Measurements from ENCODE around the gene BMPR1A. TPM values are rescaled to one million over a fixed set of nuclear protein-coding genes. Genes with fewer than 3 reads are reported as not detected.

The BMPR1A gene
- total and polyA plus RNA-seq, 2 experiments from 2014 or later, result 16.5 to 41.7 TPM

- WGBS, 2 experiments (ENCODE audit: low coverage in 1 of 2, low lambda C conversion rate in 2 of 2, missing lambda C conversion rate in 2 of 2), result 53 to 56% methylated on average over 7 of the region's 7 CpGs
- Histone ChIP-seq H3K9me3 (ENCODE audit: low read depth) (no peaks in the 10 kb centered on the region), H2AFZ (no peak overlapping the region), H3K4me1 (ENCODE audit: insufficient read depth) (peaks cover 45% of the 10 kb centered on the region), H3K79me2 (ENCODE audit: insufficient read depth) (peaks cover 18% of the 10 kb centered on the region), H3K4me2 (ENCODE audit: unreplicated experiment) (peak overlapping the region; percentile 100), H3K27me3 (replicated peaks; ENCODE audit: insufficient read depth) (no peaks in the 10 kb centered on the region), H3F3A (ENCODE audit: insufficient read depth) (peaks cover 26% of the 10 kb centered on the region), H3K36me3 (ENCODE audit: low read depth) (no peaks in the 10 kb centered on the region), H3K9ac (peak overlapping the region; percentile 100), H3K27ac (no peak overlapping the region), H3K4me3 (peak overlapping the region; percentile 94), H3K9me2 (ENCODE audit: insufficient read depth) (no peaks in the 10 kb centered on the region), H4K20me1 (ENCODE audit: insufficient read depth) (no peaks in the 10 kb centered on the region)
- in situ Hi-C loops (cut with MboI), result no loop called here
- no peak for DNase-seq
- no peak for TF ChIP-seq EZH2phosphoT487 (IDR thresholded peaks at IDR 0.05; ENCODE audit: insufficient read depth, low read depth)
- TF ChIP-seq EZH2 (IDR thresholded peaks at IDR 0.05; ENCODE audit: insufficient read depth, poor library complexity, severe bottlenecking), result no peak
Measured at GRCh38 chr10:86967481-86967941, 211.1 kb downstream of the BMPR1A start.

- H3K27ac ChIP-seq, result peak within 1 kb of the TSS; percentile 99
- peaks cover 27% of the 10 kb centered on the region for H3F3A ChIP-seq (ENCODE audit: insufficient read depth)
- H4K20me1 ChIP-seq (ENCODE audit: insufficient read depth), result no peaks in the 10 kb centered on the region
- H3K4me2 ChIP-seq (ENCODE audit: unreplicated experiment), result peak within 1 kb of the TSS; percentile 100
- TF ChIP-seq EZH2phosphoT487 (IDR thresholded peaks at IDR 0.05; ENCODE audit: insufficient read depth, low read depth), result no peak
- no peak for TF ChIP-seq EZH2 (IDR thresholded peaks at IDR 0.05; ENCODE audit: insufficient read depth, poor library complexity, severe bottlenecking)
- WGBS, 2 experiments (ENCODE audit: low coverage in 1 of 2, low lambda C conversion rate in 2 of 2, missing lambda C conversion rate in 2 of 2), result 3 to 4% methylated on average over 51 to 59 of the region's 59 CpGs
- peaks cover 45% of the 10 kb centered on the region for H3K4me1 ChIP-seq (ENCODE audit: insufficient read depth)
- H3K9ac ChIP-seq, result peak within 1 kb of the TSS; percentile 100
- in situ Hi-C loops (cut with MboI), result no loop called here
- H3K79me2 ChIP-seq (ENCODE audit: insufficient read depth), result peaks cover 18% of the 10 kb centered on the region
- peak; percentile 62 for DNase-seq
- H3K27me3 ChIP-seq (replicated peaks; ENCODE audit: insufficient read depth), result no peaks in the 10 kb centered on the region
- peak within 1 kb of the TSS; percentile 94 for H3K4me3 ChIP-seq
- no peaks in the 10 kb centered on the region for H3K9me3 ChIP-seq (ENCODE audit: low read depth)
- H3K36me3 ChIP-seq (ENCODE audit: low read depth), result no peaks in the 10 kb centered on the region
- peak within 1 kb of the TSS; percentile 40 for H2AFZ ChIP-seq
- no peaks in the 10 kb centered on the region for H3K9me2 ChIP-seq (ENCODE audit: insufficient read depth)
Measured at GRCh38 chr10:86968271-86968993, 212.0 kb downstream of the BMPR1A start, which contains the start of gene ADIRF. TSS of gene ADIRF (plus strand) at chr10:86968482. CDS start at chr10:86968545, 63 bp downstream.

DNA sequence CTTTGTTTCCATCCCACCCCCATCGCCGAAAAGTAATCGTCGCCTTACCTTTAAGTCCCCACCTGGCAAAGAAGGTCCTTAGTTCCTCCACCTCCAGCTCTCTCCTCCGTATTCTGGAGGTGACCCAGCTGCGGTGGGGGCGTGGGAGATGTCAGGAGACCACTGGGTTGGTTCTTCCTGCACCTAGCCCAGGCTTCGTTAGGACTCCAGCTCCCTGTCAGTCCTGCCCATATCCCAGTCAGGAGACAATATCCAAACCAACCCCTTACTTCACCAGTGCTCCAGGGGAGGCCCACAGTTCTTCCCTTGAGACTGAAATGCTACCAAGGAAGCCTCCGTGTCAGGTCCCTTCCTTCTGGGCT lies 212.6 kb downstream of the BMPR1A start:
- peak overlapping the region; percentile 99 for H3K27ac ChIP-seq
- peaks cover 45% of the 10 kb centered on the region for H3K4me1 ChIP-seq (ENCODE audit: insufficient read depth)
- 5% methylated on average over 9 of the region's 9 CpGs for WGBS, 2 experiments (ENCODE audit: low coverage in 1 of 2, low lambda C conversion rate in 2 of 2, missing lambda C conversion rate in 2 of 2)
- H3K9ac ChIP-seq, result peak overlapping the region; percentile 100
- TF ChIP-seq EZH2phosphoT487 (IDR thresholded peaks at IDR 0.05; ENCODE audit: insufficient read depth, low read depth), result no peak
- no peak for TF ChIP-seq EZH2 (IDR thresholded peaks at IDR 0.05; ENCODE audit: insufficient read depth, poor library complexity, severe bottlenecking)
- peak overlapping the region; percentile 100 for H3K4me2 ChIP-seq (ENCODE audit: unreplicated experiment)
- no peaks in the 10 kb centered on the region for H3K36me3 ChIP-seq (ENCODE audit: low read depth)
- H3F3A ChIP-seq (ENCODE audit: insufficient read depth), result peaks cover 27% of the 10 kb centered on the region
- DNase-seq, result no peak
- H3K9me3 ChIP-seq (ENCODE audit: low read depth), result no peaks in the 10 kb centered on the region
- in situ Hi-C loops (cut with MboI), result no loop called here
- H3K4me3 ChIP-seq, result peak overlapping the region; percentile 94
- peaks cover 18% of the 10 kb centered on the region for H3K79me2 ChIP-seq (ENCODE audit: insufficient read depth)
- H3K27me3 ChIP-seq (replicated peaks; ENCODE audit: insufficient read depth), result no peaks in the 10 kb centered on the region
- H2AFZ ChIP-seq, result peak overlapping the region; percentile 40
- no peaks in the 10 kb centered on the region for H4K20me1 ChIP-seq (ENCODE audit: insufficient read depth)
- H3K9me2 ChIP-seq (ENCODE audit: insufficient read depth), result no peaks in the 10 kb centered on the region

DNA sequence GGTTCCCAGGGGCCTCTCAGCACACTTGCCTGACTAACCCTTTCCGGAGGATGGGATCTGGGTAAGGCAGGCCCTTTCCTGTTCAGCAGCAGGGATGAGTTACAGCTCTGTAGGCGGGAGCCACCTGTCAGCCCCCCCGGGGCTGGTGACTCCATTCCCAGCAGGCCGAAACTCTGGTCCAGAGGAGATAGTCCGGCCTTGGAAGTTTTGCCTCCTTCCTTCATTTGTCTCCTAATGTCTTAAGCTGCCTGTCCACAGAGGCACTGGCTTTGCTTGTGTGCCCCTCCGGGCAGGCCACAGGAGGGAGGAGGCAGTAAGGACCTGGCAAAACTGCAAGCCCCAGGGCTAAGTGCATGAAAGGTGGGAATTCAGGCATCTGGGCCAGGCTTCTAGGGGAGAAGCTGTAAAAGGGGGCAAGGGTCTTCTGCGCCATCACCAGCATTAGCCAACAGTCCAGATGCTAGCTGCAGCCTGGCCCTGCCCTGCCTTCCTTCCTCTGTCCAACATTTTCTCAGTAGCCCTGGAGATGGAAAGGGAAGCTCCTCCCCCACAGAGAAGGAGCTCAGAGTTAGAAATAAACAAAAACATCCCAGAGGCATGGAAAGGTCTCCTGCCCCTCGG lies 213.1 kb downstream of the BMPR1A start:
- Histone ChIP-seq H3K36me3 (ENCODE audit: low read depth) (no peaks in the 10 kb centered on the region), H3K27ac (peak overlapping the region; percentile 99), H3F3A (ENCODE audit: insufficient read depth) (peaks cover 27% of the 10 kb centered on the region), H2AFZ (no peak overlapping the region; the same call in 1 of the 2 replicates), H3K27me3 (replicated peaks; ENCODE audit: insufficient read depth) (no peaks in the 10 kb centered on the region), H3K9ac (peak overlapping the region; percentile 100), H3K79me2 (ENCODE audit: insufficient read depth) (peaks cover 18% of the 10 kb centered on the region), H3K9me3 (ENCODE audit: low read depth) (no peaks in the 10 kb centered on the region), H3K4me2 (ENCODE audit: unreplicated experiment) (peak overlapping the region; percentile 100), H3K4me1 (ENCODE audit: insufficient read depth) (peaks cover 45% of the 10 kb centered on the region), H4K20me1 (ENCODE audit: insufficient read depth) (no peaks in the 10 kb centered on the region), H3K4me3 (peak overlapping the region; percentile 94), H3K9me2 (ENCODE audit: insufficient read depth) (no peaks in the 10 kb centered on the region)
- TF ChIP-seq EZH2 (IDR thresholded peaks at IDR 0.05; ENCODE audit: insufficient read depth, poor library complexity, severe bottlenecking), result no peak
- TF ChIP-seq EZH2phosphoT487 (IDR thresholded peaks at IDR 0.05; ENCODE audit: insufficient read depth, low read depth), result no peak
- in situ Hi-C loops (cut with MboI), result no loop called here
- peak; percentile 89 for DNase-seq
- 10 to 17% methylated on average over 8 of the region's 8 CpGs for WGBS, 2 experiments (ENCODE audit: low coverage in 1 of 2, low lambda C conversion rate in 2 of 2, missing lambda C conversion rate in 2 of 2)

Data from GM23248 (cell line).